NCI-H460 (cell line): Measurements from ENCODE around the gene PYGB. TPM values are rescaled to one million over a fixed set of nuclear protein-coding genes. Genes with fewer than 3 reads are reported as not detected.
A peak's percentile ranks its signal among the peaks of the same experiment; 100 is the strongest.

Source experiments
- DNase-seq: peaks from one replicate; pipeline ENCODE4 v3.0.0-alpha.2; 2016; ENCODE audit warnings: low read depth; ENCODE audit errors: extremely low read depth
- total RNA-seq: library from RNA; depleted of rRNA; stranded (reverse); fragments of >200 nt; shearing (Covaris generic); gene quantifications from 2 replicates; pipeline ENCODE4 v1.2.3, GENCODE V29; 2014

Gene PYGB
- total RNA-seq, 1 experiment from 2014 or later, result 453 TPM

GRCh38 chr20:25214819-25215218 lies 33.1 kb upstream of the PYGB start:
- no peak for DNase-seq

- no peak for DNase-seq
Observed at GRCh38 chr20:25215521-25215920, 32.4 kb upstream of the PYGB start.

- no peak for DNase-seq
Observed at GRCh38 chr20:25216199-25216945, 31.5 kb upstream of the PYGB start.

GRCh38 chr20:25217161-25218108 lies 30.4 kb upstream of the PYGB start:
- DNase-seq, result no peak

GRCh38 chr20:25218109-25218486 lies 29.8 kb upstream of the PYGB start:
- no peak for DNase-seq

GRCh38 chr20:25218492-25218891 lies 29.4 kb upstream of the PYGB start:
- DNase-seq, result no peak

GRCh38 chr20:25219365-25219764 lies 28.5 kb upstream of the PYGB start:
- DNase-seq, result no peak

- no peak for DNase-seq
Observed at GRCh38 chr20:25220021-25220730, 27.7 kb upstream of the PYGB start.

GRCh38 chr20:25220810-25221591 lies 26.9 kb upstream of the PYGB start:
- no peak for DNase-seq

- DNase-seq, result no peak
Observed at GRCh38 chr20:25221592-25222460, 26.1 kb upstream of the PYGB start.

- no peak for DNase-seq
Observed at GRCh38 chr20:25222461-25223178, 25.3 kb upstream of the PYGB start.

- peak; percentile 66 for DNase-seq
Observed at GRCh38 chr20:25223179-25223661, 24.7 kb upstream of the PYGB start.

GRCh38 chr20:25223765-25224720 lies 23.8 kb upstream of the PYGB start:
- DNase-seq, result no peak

- DNase-seq, result no peak
Observed at GRCh38 chr20:25224941-25225340, 22.9 kb upstream of the PYGB start.

- DNase-seq, result no peak
Observed at GRCh38 chr20:25225642-25226432, 22.0 kb upstream of the PYGB start.

- DNase-seq, result no peak
Observed at GRCh38 chr20:25226433-25227316, 21.2 kb upstream of the PYGB start.
